ENCODE data around the gene CEP19.
A peak's percentile ranks its signal among the peaks of the same experiment; 100 is the strongest.

CEP19 gene

GRCh38 chr3:196662711-196663571 is 49.1 kb downstream of the CEP19 start:
- DNase-seq, result no peak

- no peak for DNase-seq
Observed at GRCh38 chr3:196662033-196662432, 50.0 kb downstream of the CEP19 start.

GRCh38 chr3:196661400-196661799 is 50.6 kb downstream of the CEP19 start:
- no peak for DNase-seq

GRCh38 chr3:196660381-196661166 is 51.5 kb downstream of the CEP19 start:
- peak; percentile 2 for DNase-seq

- DNase-seq, result no peak
Observed at GRCh38 chr3:196659901-196660351, 52.1 kb downstream of the CEP19 start.
